OCI-LY3 (cell line): ENCODE measurements around the gene CFAP221.

Experiments
- CTCF ChIP-seq: fragments of 200-600, 300-600 bp; sonication (generic); IDR thresholded peaks from 2 replicates; pipeline ENCODE4 v1.5.1; 2014; ENCODE audit warnings: antibody characterized with exemption, low read length, low read depth
- EZH2phosphoT487 ChIP-seq: fragments of 200-600 bp; shearing (Covaris generic); IDR thresholded peaks from 2 replicates; pipeline ENCODE4 v1.6.1; 2018; ENCODE audit warnings: antibody characterized with exemption, mixed run types, low read depth

GRCh38 chr2:119617455-119617854, 73.2 kb downstream of the CFAP221 start:
- no peak for TF ChIP-seq CTCF
- TF ChIP-seq EZH2phosphoT487 = no peak
